Stomach (tissue), 9 donors: ENCODE measurements around the gene PBX3. TPM values are rescaled to one million over a fixed set of nuclear protein-coding genes. Genes with fewer than 3 reads are reported as not detected.

Experiments used
- DNase-seq, 2 donors: peaks; one replicate each; pipeline versions ENCODE4 v3.0.0 to v3.0.0-alpha.2; 2013 to 2019
- H3K27ac ChIP-seq, 5 donors: fragments of 200-600 bp in 4 of 5; sonication (generic) in 4 of 5; one replicate each; pipeline ENCODE4 v1.5.1; 2013 to 2019; ENCODE audit warnings: mild to moderate bottlenecking in 1 of 5, moderate library complexity in 1 of 5
- H3K27me3 ChIP-seq, 3 donors: fragments of 200-600 bp; sonication (generic); one replicate each; pipeline ENCODE4 v1.5.1; 2017 to 2019; ENCODE audit warnings: mixed run types in 1 of 3
- H3K36me3 ChIP-seq, 4 donors: fragments of 200-600 bp; sonication (generic); 1 replicate in 3 of 4; 2 replicates in 1 of 4; pipeline ENCODE4 v1.5.1; 2016 to 2019
- H3K4me1 ChIP-seq, 4 donors: fragments of 200-600 bp; sonication (generic); one replicate each; pipeline ENCODE4 v1.5.1; 2016 to 2019
- H3K4me3 ChIP-seq, 4 donors: fragments of 200-600 bp; sonication (generic) in 3 of 4; one replicate each; pipeline ENCODE4 v1.5.1; 2016 to 2019; ENCODE audit warnings: mild to moderate bottlenecking in 1 of 4
- H3K9me3 ChIP-seq, 4 donors: fragments of 200-600 bp; sonication (generic); one replicate each; pipeline ENCODE4 v1.5.1; 2016 to 2019
- EP300 ChIP-seq: sonication (generic); formaldehyde crosslinking; IDR thresholded peaks from one replicate; pipeline ENCODE4 v1.6.1; 2017; ENCODE audit warnings: antibody characterized with exemption
- POLR2A ChIP-seq, 4 donors: fragments of 450-650 bp; IDR thresholded peaks; one replicate each; pipeline ENCODE4 v1.6.1; 2016; ENCODE audit warnings: antibody characterized with exemption in 4 of 4, control low read depth in 2 of 4, mild to moderate bottlenecking in 1 of 4, moderate library complexity in 1 of 4
- POLR2AphosphoS5 ChIP-seq, 3 donors: sonication (generic); formaldehyde crosslinking; IDR thresholded peaks; one replicate each; pipeline ENCODE4 v1.6.1; 2016; ENCODE audit warnings: antibody characterized with exemption in 3 of 3
- WGBS, 5 donors: extraction: QIAGEN DNeasy Blood & Tissue Kit in 3 of 5; methylation state at CpG; one replicate each; pipeline versions ENCODE4 v1.1.5 to v1.1.7; 2013 to 2018; 5-methylcytosine and 5-hydroxymethylcytosine counted together
- intact Hi-C: fragments of 100-400 bp; cut with DNase I; formaldehyde crosslinking; loops from one replicate; pipeline ENCODE4 v1.15.1; 2023; ENCODE audit warnings: low total_unique reads
- polyA plus RNA-seq, 3 donors: library from polyadenylated mRNA; stranded (reverse); fragments of 200-250 nt; gene quantifications; one replicate each; pipeline ENCODE4 v1.2.3, GENCODE V29; 2013
- total RNA-seq, 5 donors: library from RNA; depleted of rRNA; stranded (reverse); fragments of >200 nt; gene quantifications; one replicate each; pipeline versions ENCODE4 v1.1.0 to v1.2.3, GENCODE V29; 2014 to 2016
- TF ChIP-seq, protein P1 (sequence below), 7 experiments: fragments of 450-650 bp in 4 of 7; fragments of 200-600 bp in 3 of 7; sonication (generic) in 3 of 7; IDR thresholded peaks; one replicate each; pipeline ENCODE4 v1.5.1; 2016 to 2019; ENCODE audit warnings: antibody characterized with exemption in 7 of 7, control low read depth in 2 of 7, mild to moderate bottlenecking in 1 of 7
- donor health status: healthy with polysubstance abuse.
- donor health status: Bipolar disorder and iron deficiency.
- donor health status: healthy.

The PBX3 gene
- total and polyA plus RNA-seq, 8 donors, result 9.3 to 59.1 (median 16.2) TPM

DNA sequence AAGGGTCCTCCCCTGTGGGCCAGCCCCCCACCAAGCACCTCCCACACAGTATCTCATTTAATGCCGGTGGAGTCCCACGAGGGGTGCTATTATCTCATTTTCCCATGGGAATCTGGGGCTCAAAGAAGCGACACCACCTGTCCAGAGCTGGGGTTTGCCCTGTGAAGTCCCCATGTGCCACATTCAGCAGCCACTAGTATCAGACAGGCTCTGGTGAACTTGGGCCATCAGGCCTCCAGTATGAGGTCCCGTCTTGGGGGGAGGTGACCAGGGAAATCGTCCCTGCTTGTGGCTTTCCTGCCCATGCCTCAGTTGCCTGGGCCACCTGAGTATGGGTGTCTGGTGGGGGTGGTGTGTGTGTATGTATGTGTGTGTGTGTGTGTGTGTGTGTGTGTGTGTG, 222.7 kb downstream of the PBX3 start:
- Histone ChIP-seq H3K4me3 (no peak overlapping the region), H3K27ac (no peak overlapping the region), H3K27me3 (no peaks in the 10 kb centered on the region), H3K36me3 (peaks cover 0 to 24% (median 12%) of the 10 kb centered on the region in 4 donors), H3K4me1 (peaks cover 0 to 3% (median under 1%) of the 10 kb centered on the region in 4 donors), H3K9me3 (peaks cover 0 to 4% (median 1%) of the 10 kb centered on the region in 4 donors)
- TF ChIP-seq POLR2A (IDR thresholded peaks at IDR 0.05), result no peak
- TF ChIP-seq EP300, result no peak
- TF ChIP-seq, protein P1, sequence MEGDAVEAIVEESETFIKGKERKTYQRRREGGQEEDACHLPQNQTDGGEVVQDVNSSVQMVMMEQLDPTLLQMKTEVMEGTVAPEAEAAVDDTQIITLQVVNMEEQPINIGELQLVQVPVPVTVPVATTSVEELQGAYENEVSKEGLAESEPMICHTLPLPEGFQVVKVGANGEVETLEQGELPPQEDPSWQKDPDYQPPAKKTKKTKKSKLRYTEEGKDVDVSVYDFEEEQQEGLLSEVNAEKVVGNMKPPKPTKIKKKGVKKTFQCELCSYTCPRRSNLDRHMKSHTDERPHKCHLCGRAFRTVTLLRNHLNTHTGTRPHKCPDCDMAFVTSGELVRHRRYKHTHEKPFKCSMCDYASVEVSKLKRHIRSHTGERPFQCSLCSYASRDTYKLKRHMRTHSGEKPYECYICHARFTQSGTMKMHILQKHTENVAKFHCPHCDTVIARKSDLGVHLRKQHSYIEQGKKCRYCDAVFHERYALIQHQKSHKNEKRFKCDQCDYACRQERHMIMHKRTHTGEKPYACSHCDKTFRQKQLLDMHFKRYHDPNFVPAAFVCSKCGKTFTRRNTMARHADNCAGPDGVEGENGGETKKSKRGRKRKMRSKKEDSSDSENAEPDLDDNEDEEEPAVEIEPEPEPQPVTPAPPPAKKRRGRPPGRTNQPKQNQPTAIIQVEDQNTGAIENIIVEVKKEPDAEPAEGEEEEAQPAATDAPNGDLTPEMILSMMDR (IDR thresholded peaks at IDR 0.05), result no peak
- intact Hi-C loops, result no loop called here
- WGBS, 5 donors, result 70 to 87% (median 84%) methylated on average over 4 to 5 of the region's 5 CpGs
- no peak for DNase-seq

DNA sequence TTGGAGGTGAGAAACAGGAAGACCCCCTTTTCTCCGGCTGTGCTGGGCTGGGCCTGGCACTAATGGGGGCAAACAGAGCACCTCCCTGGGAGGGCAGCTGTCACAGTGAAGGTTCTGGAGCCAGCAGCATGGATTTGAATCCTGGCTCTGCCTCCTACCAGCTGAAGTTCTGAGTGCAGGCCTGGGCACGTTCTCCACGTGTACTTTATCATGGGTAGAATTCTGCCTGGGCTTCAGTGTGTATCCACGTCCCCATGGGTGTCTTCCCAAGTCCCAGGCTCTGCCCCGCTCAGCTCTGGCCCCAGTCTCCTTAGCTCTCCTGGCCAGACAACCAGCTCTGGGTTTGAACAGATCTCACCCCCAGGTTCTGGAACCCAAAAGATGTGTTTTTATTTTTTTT, 223.2 kb downstream of the PBX3 start:
- WGBS, 5 donors, result 71 to 90% (median 82%) methylated on average over 4 to 5 of the region's 5 CpGs
- Histone ChIP-seq H3K36me3 (peaks cover 0 to 19% (median 7%) of the 10 kb centered on the region in 4 donors), H3K27ac (no peak overlapping the region), H3K27me3 (no peaks in the 10 kb centered on the region), H3K4me1 (no peaks in the 10 kb centered on the region), H3K4me3 (no peak overlapping the region), H3K9me3 (peaks cover 0 to 8% (median 2%) of the 10 kb centered on the region in 4 donors)
- TF ChIP-seq POLR2A (IDR thresholded peaks at IDR 0.05), result no peak
- no peak for TF ChIP-seq POLR2AphosphoS5 (IDR thresholded peaks at IDR 0.05)
- TF ChIP-seq, protein P1 (IDR thresholded peaks at IDR 0.05), result no peak
- TF ChIP-seq EP300, result no peak
- DNase-seq, result no peak
- intact Hi-C loops, result no loop called here

DNA sequence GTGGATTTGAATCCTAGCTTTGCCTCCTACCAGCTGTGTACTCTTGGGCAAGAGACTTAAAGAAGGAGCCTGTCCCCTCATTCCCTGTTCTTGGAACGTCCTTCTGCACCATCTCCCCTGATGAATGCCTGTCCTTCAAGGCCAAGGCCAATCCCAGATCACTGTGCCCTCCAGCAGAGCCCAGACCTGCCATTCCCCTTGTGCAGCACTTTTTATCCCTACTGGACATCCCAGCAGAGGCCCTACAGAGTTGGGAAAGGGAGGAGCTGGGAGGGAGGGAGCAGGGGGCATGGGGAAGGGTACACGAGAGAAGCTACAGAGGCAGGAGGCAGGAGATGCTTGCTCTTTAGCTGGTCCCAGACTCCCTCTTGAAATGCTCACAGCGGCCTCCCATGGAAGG, 223.9 kb downstream of the PBX3 start:
- no peak for DNase-seq
- no peak for TF ChIP-seq EP300
- H3K27me3 ChIP-seq, result no peaks in the 10 kb centered on the region
- no peak overlapping the region for H3K4me3 ChIP-seq
- intact Hi-C loops, result no loop called here
- H3K4me1 ChIP-seq, result no peaks in the 10 kb centered on the region
- H3K36me3 ChIP-seq, result peaks cover 0 to 14% (median 3%) of the 10 kb centered on the region in 4 donors
- H3K9me3 ChIP-seq, result peaks cover 0 to 8% (median 4%) of the 10 kb centered on the region in 4 donors
- no peak overlapping the region for H3K27ac ChIP-seq
- WGBS, 5 donors, result 67 to 83% (median 76%) methylated on average over 3 of the region's 3 CpGs

DNA sequence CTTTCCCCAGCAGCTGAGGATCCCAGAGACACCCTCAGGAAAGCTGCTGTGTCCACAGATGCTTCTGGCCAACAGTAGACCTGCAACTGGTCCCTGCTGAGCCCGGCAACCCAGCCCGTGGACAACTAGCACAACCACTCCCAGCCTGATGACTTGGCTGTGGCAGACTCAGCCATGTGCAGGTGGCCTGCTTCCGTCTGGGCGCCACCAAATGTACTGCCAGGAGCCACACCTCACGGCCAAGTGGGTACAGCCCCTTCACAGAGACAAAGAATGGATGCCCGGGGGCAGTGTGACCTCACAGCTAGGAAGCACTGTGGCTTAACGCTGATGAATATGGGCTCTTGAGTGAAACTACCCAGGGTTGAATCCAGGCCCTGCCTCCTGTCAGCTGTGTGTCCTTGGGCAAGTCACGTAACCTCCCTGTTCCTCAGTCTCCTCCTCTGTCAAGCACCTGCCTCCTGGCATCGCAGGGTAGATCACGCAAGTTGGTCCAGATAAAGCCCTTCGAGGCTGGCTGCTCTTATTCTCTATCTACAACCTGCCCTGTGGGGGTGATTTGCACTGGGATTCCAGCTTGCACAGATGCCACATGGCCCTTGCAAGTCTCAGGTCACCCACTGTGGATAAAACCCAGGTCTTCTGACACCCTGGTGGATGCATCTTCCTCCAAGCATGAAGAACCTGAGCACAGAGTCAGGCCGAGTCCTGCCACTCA, 225.0 kb downstream of the PBX3 start:
- Histone ChIP-seq H3K4me1 (no peaks in the 10 kb centered on the region), H3K27me3 (no peaks in the 10 kb centered on the region), H3K4me3 (no peak overlapping the region), H3K27ac (no peak overlapping the region), H3K36me3 (peaks cover 0 to 3% (median 0%) of the 10 kb centered on the region in 4 donors), H3K9me3 (peaks cover 0 to 8% (median 4%) of the 10 kb centered on the region in 4 donors)
- no peak for DNase-seq
- intact Hi-C loops, result no loop called here
- WGBS, 5 donors, result 73 to 86% (median 83%) methylated on average over 6 to 12 of the region's 12 CpGs
- TF ChIP-seq POLR2AphosphoS5 (IDR thresholded peaks at IDR 0.05) (no peak), EP300 (no peak)

DNA sequence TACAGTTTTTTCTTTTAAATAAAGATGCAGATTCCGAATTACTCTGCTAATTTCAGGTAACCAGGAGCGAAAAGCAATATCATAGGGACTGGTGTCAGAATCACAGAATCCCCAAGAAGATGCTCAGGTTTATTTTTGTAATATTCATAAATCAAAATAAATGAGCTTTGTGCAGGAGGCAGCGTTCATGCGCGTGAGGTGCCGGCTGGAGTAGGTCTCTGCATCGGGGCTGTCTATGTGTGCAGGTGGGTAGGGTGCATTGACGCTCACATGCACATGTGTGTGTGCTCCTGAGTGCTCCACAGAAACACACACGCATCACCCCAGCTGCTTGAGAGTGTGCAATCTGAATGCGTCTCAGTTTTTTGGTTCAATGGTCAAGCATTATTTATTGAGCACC, 226.4 kb downstream of the PBX3 start:
- WGBS, 5 donors, result 84 to 90% (median 88%) methylated on average over 10 of the region's 10 CpGs
- H3K4me1 ChIP-seq, result no peaks in the 10 kb centered on the region
- no peaks in the 10 kb centered on the region for H3K36me3 ChIP-seq
- TF ChIP-seq POLR2AphosphoS5 (IDR thresholded peaks at IDR 0.05) (no peak), POLR2A (IDR thresholded peaks at IDR 0.05) (no peak), EP300 (no peak)
- TF ChIP-seq, protein P1 (IDR thresholded peaks at IDR 0.05), result no peak
- DNase-seq, result no peak
- intact Hi-C loops, result no loop called here
- no peak overlapping the region for H3K4me3 ChIP-seq
- no peaks in the 10 kb centered on the region for H3K27me3 ChIP-seq
- no peak overlapping the region for H3K27ac ChIP-seq
- H3K9me3 ChIP-seq, result peaks cover 0 to 8% (median 4%) of the 10 kb centered on the region in 4 donors
